ENCODE measurements around the gene CYCS. TPM values are rescaled to one million over a fixed set of nuclear protein-coding genes. Genes with fewer than 3 reads are reported as not detected.
"Not testable (repeated sequence)": the region's sequence is repeated elsewhere in the genome, so short reads cannot be mapped to it uniquely, and the experiment has no call there.

The CYCS gene
- total RNA-seq, 1 donor: 59.9 TPM

DNA sequence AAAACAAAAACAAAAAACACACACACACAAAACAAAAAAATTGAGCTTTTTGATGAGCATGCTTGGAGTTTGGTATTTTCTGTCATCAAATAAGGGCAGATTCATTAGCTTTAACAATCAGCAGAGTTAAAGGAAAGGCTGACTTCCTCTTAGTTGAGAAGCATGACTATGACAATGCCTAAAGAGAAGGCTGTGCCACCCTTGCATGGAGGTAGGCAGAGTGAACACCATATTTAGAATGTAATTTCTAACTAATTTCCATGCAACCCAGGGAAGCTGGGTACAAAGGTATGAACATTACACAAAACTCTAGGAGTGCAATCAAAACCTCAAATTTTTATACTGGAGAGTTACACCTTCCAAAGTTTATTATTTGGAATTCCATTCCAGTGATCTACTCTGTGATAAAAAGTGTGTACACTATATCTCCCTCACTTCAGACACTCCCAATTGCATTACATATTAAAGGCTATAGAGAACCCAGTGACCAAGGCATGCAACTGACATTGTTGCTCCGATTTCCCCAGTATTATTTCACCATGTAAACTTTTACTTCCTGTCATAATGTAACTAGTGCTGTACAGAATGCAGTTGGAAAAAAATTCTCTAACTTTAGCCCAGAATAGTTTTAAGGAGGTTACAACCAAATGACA lies 9.4 kb upstream of the CYCS start:
- Histone ChIP-seq H3K27me3 (ENCODE audit: insufficient read depth, low read length) (no peaks in the 10 kb centered on the region), H3K9me3 (ENCODE audit: low read depth, low read length) (no peaks in the 10 kb centered on the region), H3K4me1 (ENCODE audit: insufficient read depth, low read length) (no peaks in the 10 kb centered on the region), H3K4me3 (ENCODE audit: low read length) (no peak overlapping the region)

DNA sequence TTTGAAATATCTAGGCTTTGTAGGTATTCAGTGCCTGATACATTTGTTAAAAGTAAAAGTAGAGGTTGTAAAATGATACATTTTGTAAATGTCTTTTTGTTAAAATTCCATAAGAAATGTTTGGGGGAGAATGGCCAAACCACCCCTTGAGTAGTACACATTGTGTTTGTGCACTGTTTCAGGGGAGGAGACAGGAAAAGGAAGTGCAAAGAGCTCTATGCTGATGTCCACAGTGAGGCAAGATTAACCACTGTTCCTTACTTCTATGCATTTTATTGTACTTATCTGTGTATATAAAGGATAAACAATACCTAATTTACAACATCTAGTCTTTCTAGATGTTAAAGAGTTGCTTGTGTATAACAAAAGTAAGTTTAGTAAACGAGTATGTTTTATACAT lies 7.4 kb upstream of the CYCS start:
- Histone ChIP-seq H3K4me3 (ENCODE audit: low read length) (no peak overlapping the region), H3K9me3 (ENCODE audit: low read depth, low read length) (no peaks in the 10 kb centered on the region), H3K27me3 (ENCODE audit: insufficient read depth, low read length) (no peaks in the 10 kb centered on the region), H3K4me1 (ENCODE audit: insufficient read depth, low read length) (no peaks in the 10 kb centered on the region)

DNA sequence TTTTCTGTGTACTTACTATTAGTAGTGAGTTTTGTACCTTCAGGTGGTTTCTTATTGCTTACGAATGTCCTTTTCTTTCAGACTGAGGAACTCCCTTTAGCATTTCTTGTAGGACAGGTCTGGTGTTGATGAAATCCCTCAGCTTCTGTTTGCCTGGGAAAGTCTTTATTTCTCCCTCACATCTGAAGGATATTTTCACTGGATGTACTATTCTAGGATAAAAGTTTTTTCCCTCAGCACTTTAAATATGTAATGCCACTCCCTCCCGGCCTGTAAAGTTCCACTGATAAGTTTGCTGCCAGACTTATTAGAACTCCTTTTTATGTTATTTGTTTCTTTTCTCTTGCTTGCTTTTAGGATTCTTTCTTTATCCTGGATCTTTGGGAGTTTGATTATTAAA lies 1.7 kb upstream of the CYCS start:
- H3K9me3 ChIP-seq (ENCODE audit: low read depth, low read length): no peaks in the 10 kb centered on the region
- H3K4me1 ChIP-seq (ENCODE audit: insufficient read depth, low read length): peaks cover 13% of the 10 kb centered on the region
- no peak overlapping the region for H3K4me3 ChIP-seq (ENCODE audit: low read length)
- no peaks in the 10 kb centered on the region for H3K27me3 ChIP-seq (ENCODE audit: insufficient read depth, low read length)

DNA sequence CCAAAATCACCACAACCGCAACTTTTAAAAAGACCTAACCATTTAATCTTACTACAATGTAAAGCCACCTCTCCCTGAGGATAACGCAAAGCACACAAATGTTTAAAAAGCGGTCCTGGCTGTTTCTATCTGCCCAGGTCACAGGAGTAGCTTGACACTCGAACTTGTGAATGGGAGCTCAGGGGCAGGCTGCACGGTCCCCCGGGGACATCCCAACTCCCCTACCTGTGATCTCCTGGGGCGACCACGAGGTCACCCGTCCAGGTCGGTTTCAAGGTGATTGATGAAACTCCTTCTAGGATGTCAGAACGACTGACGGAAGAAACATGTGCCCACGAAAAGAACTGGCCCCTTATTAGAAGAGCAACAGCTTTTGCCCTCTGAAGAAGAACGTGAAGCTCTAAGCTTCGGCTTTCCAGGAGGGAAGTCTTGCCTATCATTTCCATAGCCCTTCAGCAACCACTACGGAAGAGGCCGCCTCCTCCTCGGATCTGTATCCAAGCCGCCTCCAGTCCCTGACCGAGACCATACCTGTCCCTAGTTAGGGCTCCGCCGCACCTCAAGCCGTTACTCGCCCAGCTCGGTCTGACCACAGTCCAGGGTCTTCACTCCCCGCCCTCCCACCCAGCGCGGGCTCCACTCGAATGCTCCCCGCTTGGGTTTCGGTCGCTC lies 459 bp downstream of the CYCS start:
- Histone ChIP-seq H3K4me1 (ENCODE audit: insufficient read depth, low read length) (peaks cover 13% of the 10 kb centered on the region), H3K4me3 (ENCODE audit: low read length) (peak overlapping the region; percentile 51)

DNA sequence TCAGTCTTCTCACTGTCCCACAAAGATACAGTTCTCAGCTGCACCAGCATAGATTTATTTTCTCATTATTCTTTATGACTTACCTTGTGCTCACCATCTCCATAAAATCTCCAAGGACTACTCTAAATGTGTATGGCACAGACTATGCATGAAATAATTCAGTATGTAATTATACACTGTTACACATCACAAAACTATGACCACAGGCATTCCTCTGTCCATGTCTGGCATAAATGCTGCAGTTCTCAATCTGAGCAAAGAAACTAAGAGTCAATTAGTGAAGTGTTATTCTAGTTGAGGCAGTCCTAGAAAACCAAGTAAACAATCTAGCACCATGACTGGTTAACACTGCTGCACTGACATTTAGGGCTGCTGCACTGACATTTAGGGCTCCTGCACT lies 2.7 kb downstream of the CYCS start:
- H3K4me3 ChIP-seq (ENCODE audit: low read length): no peak overlapping the region
- peaks cover 27% of the 10 kb centered on the region for H3K4me1 ChIP-seq (ENCODE audit: insufficient read depth, low read length)
- H3K9me3 ChIP-seq (ENCODE audit: low read depth, low read length): no peaks in the 10 kb centered on the region
- H3K27me3 ChIP-seq (ENCODE audit: insufficient read depth, low read length): no peaks in the 10 kb centered on the region

More for the DNA sequence above, 459 bp downstream of the CYCS start:
- Histone ChIP-seq H3K9me3 (ENCODE audit: low read depth, low read length) (no peaks in the 10 kb centered on the region), H3K27me3 (ENCODE audit: insufficient read depth, low read length) (no peaks in the 10 kb centered on the region)

DNA sequence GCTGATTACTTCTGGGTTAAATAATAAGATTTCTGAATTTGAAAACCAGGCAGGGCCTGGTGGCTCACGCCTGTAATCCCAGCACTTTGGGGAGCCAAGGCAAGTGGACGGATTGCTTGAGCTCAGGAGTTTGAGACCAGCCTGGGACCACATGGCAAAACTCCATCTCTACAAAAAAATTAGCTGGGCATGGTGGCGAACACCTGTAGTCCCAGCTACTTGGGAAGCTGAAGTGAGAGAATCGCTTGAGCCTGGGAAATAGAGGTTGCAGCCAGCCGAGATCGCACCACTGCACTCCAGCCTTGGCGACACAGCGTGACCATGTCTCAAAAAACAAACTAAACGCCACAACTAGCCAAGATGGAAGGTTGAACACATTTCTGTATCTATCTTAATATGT lies 3.5 kb downstream of the CYCS start:
- H3K4me3 ChIP-seq (ENCODE audit: low read length): no peak overlapping the region
- H3K27me3 ChIP-seq (ENCODE audit: insufficient read depth, low read length): no peaks in the 10 kb centered on the region
- H3K4me1 ChIP-seq (ENCODE audit: insufficient read depth, low read length): peaks cover 35% of the 10 kb centered on the region
- H3K9me3 ChIP-seq (ENCODE audit: low read depth, low read length): no peaks in the 10 kb centered on the region

DNA sequence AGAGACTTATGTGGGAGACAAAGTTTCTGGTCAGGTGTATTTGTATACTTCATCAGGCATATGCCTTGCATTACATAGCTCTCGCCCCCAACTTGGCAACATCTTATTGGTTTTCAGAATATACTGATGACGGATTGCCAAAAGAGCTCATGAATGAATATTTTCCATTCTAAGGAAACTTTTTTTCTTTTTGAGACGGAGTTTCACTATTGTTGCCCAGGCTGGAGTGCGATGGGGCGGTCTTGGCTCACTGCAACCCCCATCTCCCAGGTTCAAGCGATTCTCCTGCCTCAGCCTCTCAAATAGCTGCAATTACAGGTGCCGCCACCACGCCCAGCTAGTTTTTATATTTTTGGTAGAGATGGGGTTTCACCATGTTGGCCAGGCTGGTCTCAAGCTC lies 6.0 kb downstream of the CYCS start:
- Histone ChIP-seq H3K4me3 (ENCODE audit: low read length) (no peak overlapping the region), H3K4me1 (ENCODE audit: insufficient read depth, low read length) (peaks cover 28% of the 10 kb centered on the region), H3K9me3 (ENCODE audit: low read depth, low read length) (no peaks in the 10 kb centered on the region), H3K27me3 (ENCODE audit: insufficient read depth, low read length) (no peaks in the 10 kb centered on the region)

DNA sequence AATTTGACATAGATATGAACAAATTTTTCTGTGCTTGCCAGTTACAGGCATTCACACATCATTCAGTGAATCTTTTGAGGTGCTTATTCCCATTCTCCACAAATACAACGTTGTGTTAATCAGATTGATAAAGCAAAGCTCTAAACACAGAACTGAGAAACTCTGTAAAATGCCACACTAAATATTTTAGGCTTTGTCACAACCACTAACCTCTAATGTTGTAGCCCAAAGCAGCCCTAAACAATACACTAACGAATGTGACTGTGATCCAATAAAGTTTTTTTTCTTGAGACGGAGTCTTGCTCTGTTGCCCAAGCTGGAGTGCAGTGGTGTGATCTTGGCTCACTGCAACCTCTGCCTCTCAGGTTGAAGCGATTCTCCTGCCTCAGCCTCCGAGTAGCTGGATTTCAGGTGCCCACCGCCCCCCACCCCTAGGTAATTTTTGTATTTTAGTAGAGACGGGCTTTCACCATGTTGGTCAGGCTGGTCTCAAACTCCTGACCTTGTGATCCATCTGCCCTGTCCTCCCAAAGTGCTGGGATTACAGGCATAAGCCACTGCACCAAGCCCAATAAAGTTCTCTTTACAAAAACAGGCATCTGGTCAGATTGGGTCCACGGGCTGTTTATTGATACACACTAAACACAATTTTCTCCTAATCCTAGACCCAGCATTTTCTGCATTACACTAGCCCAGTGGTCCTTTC lies 6.9 kb downstream of the CYCS start:
- peaks cover 23% of the 10 kb centered on the region for H3K4me1 ChIP-seq (ENCODE audit: insufficient read depth, low read length)
- H3K4me3 ChIP-seq (ENCODE audit: low read length): no peak overlapping the region
- H3K27me3 ChIP-seq (ENCODE audit: insufficient read depth, low read length): no peaks in the 10 kb centered on the region
- H3K9me3 ChIP-seq (ENCODE audit: low read depth, low read length): no peaks in the 10 kb centered on the region

DNA sequence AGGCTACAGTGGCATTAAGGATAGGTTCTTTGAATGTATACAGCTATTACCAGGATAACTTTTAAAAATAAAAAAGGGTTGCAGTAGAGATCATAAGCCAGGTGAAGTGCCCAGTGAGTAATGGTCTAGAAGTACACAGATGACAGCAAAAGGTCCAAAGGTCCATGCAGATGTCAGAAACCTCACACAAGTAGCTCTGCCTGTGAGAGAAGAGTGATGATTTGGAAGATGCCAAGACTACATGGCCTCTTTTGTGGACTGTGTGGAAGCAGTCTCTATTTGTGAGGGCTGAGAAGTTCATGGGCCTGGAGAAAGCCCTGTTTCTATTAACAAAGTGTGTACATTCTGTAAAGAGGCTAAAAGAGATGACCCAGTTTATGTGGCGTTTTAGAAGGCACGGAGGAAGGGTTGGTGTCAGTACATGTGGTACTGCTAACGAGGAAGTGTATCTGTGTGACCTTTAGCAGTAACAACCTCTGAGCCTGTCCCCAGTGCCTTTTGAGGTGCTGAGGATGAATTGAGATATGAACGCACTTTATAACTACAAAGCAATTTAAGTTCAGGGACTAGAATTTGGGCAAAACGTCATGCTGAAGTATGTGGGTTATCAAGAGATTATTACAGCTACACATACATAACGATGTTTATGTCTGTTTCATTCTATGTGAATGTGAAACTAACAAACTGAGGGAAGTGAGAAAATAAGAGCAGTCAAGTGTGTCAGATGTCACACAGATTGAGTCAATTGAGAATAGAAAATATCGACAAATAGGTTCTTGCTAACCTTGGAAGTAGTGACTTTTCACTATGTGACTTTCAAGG lies 7.6 kb downstream of the CYCS start:
- Histone ChIP-seq H3K27me3 (ENCODE audit: insufficient read depth, low read length) (no peaks in the 10 kb centered on the region), H3K9me3 (ENCODE audit: low read depth, low read length) (no peaks in the 10 kb centered on the region), H3K4me3 (ENCODE audit: low read length) (no peak overlapping the region), H3K4me1 (ENCODE audit: insufficient read depth, low read length) (peaks cover 23% of the 10 kb centered on the region)

DNA sequence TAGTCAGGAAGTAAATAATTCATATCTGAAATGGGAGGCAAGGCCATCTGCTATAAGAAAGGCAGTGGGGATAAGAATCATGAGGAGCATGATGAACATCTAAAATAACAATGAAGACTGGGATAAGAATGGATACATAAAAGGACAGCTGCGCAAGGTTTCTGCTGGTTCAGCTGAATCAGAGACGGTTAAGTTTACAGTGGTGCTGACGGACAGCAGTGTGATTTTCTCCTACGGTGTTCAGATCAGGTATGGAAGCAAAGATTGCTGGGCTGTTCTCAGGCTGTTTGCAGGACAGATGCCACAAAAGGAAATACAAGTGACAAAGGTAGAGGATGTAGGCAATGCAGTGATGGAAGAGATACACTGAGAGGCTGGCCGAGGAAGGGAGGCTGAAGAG lies 8.4 kb downstream of the CYCS start:
- Histone ChIP-seq H3K4me3 (ENCODE audit: low read length) (no peak overlapping the region), H3K4me1 (ENCODE audit: insufficient read depth, low read length) (peaks cover 23% of the 10 kb centered on the region), H3K9me3 (ENCODE audit: low read depth, low read length) (no peaks in the 10 kb centered on the region), H3K27me3 (ENCODE audit: insufficient read depth, low read length) (no peaks in the 10 kb centered on the region)

DNA sequence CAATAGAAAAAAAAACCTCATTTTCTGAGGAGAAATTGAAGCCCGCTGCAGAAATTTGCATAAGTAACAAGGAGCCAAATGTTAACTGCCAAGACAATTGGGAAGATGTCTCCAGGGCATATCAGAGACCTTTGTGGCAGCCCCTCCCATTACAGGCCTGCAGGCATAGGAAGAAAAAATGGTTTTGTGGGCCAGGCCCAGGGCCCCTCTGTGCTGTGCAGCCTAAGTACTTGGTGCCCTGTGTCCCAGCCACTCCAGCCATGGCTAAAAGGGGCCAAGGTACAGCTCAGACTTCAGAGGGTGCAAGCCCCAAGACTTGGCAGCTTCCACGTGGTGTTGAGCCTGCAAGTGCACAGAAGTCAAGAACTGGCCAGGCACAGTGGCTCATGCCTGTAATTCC lies 14.5 kb downstream of the CYCS start:
- not testable (repeated sequence) for H3K27me3 ChIP-seq (ENCODE audit: insufficient read depth, low read length); H3K9me3 ChIP-seq (ENCODE audit: low read depth, low read length); H3K4me1 ChIP-seq (ENCODE audit: insufficient read depth, low read length); H3K4me3 ChIP-seq (ENCODE audit: low read length)

DNA sequence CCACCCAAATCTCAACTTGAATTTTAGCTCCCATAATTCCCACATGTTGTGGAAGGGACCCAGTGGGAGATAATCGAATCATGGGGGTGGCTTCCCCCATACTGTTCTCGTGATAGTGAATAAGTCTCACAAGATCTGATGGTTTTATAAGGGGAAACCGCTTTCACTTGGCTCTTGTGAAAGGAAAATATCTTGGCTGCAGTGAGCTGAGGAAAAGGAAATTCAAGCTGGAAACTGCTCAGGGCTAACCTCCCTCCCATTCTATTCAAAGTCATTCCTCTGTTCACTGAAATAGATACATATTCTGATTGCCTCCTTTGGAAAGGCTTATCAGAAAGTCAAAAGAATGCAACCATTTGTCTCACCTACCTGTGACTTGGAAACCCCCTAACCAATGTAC lies 15.8 kb downstream of the CYCS start:
- no peak overlapping the region for H3K4me3 ChIP-seq (ENCODE audit: low read length)
- H3K4me1 ChIP-seq (ENCODE audit: insufficient read depth, low read length): no peaks in the 10 kb centered on the region

DNA sequence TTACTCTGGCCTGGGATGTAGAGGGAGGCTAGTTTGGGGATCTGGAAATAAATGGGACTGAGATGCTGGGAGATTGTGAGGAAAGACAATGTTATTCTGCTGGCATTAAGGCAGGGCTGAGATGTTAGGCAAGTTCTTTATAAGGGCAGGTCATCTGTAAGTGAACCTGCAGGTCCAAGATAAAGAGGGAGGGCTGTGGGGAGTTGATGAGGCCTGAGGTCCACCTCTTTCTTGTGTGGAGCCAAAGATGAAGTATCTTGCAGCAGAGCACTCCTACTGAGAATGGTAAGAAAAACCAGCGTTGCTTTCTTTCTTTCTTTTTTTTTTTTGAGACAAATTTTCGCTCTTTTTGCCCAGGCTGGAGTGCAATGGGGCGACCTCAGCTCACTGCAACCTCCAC lies 19.1 kb downstream of the CYCS start:
- H3K9me3 ChIP-seq (ENCODE audit: low read depth, low read length): no peaks in the 10 kb centered on the region
- H3K4me3 ChIP-seq (ENCODE audit: low read length): no peak overlapping the region
- H3K27me3 ChIP-seq (ENCODE audit: insufficient read depth, low read length): no peaks in the 10 kb centered on the region
- H3K4me1 ChIP-seq (ENCODE audit: insufficient read depth, low read length): no peaks in the 10 kb centered on the region

More for the DNA sequence above, 15.8 kb downstream of the CYCS start:
- Histone ChIP-seq H3K27me3 (ENCODE audit: insufficient read depth, low read length) (no peaks in the 10 kb centered on the region), H3K9me3 (ENCODE audit: low read depth, low read length) (no peaks in the 10 kb centered on the region)

DNA sequence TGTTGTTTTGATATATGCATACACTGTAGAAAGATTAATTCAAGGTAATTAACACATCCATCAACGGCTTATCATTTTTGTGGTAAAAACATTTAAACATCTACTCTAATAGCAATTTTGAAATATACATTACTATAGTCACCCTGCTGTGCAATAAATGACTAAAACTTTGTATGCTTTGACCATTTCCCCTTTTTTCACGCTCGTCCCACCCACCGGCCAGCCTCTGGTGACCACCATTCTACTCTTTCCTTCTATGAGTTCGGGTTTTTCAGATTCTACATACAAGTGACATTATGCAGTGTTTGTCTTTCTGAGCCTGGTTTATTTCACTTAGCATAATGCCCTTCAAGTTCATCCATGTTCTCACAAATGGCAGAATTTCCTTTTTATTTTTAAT lies 21.3 kb downstream of the CYCS start:
- H3K27me3 ChIP-seq (ENCODE audit: insufficient read depth, low read length): no peaks in the 10 kb centered on the region

DNA sequence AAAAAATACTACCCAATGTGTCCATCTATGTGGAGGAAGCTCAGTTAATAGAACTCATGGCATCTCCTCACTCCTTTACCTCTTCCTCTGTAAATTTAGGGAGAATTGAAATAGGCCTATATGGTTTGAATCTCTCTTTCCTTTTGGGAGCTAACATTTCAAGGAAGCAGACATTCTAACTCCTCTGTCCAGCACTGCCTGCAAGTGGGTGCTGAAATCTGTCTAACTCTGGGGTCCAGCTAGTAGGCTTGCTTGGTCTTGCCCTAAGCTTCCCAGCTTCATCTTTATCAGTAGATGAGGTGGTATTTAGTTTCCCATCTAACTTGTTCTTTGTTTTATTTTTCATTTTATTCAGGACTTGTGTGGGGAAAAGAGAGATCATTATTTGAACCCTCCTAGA lies 23.2 kb downstream of the CYCS start:
- no peaks in the 10 kb centered on the region for H3K4me1 ChIP-seq (ENCODE audit: insufficient read depth, low read length)
- H3K4me3 ChIP-seq (ENCODE audit: low read length): no peak overlapping the region
- H3K9me3 ChIP-seq (ENCODE audit: low read depth, low read length): no peaks in the 10 kb centered on the region
- no peaks in the 10 kb centered on the region for H3K27me3 ChIP-seq (ENCODE audit: insufficient read depth, low read length)

More for the DNA sequence above, 21.3 kb downstream of the CYCS start:
- Histone ChIP-seq H3K4me1 (ENCODE audit: insufficient read depth, low read length) (no peaks in the 10 kb centered on the region), H3K9me3 (ENCODE audit: low read depth, low read length) (no peaks in the 10 kb centered on the region), H3K4me3 (ENCODE audit: low read length) (no peak overlapping the region)

Data from mononuclear cell (primary cell).